T-helper 1 cell treated with Interleukin-12 subunit alpha and Interleukin-12 subunit beta and Interleukin-4 antibody, amounts not matched to agents 30 μg/mL and 1 μg/mL, for 36 hours (primary cell): ENCODE measurements around the gene JMJD4.

Source experiments
- H3K27ac Mint-ChIP-seq: one replicate; pipeline ENCODE4 v1.8.0; 2021; ENCODE audit warnings: mild to moderate bottlenecking, mixed read lengths
- H3K27me3 Mint-ChIP-seq: one replicate; pipeline ENCODE4 v1.8.0; 2021; ENCODE audit warnings: low read depth, mixed read lengths
- H3K36me3 Mint-ChIP-seq: one replicate; pipeline ENCODE4 v1.8.0; 2021; ENCODE audit warnings: low read depth, mixed read lengths
- H3K4me1 Mint-ChIP-seq: one replicate; pipeline ENCODE4 v1.8.0; 2021; ENCODE audit warnings: low read depth, mixed read lengths
- H3K4me3 Mint-ChIP-seq: one replicate; pipeline ENCODE4 v1.8.0; 2021; ENCODE audit warnings: mild to moderate bottlenecking, moderate library complexity, mixed read lengths
- H3K9me3 Mint-ChIP-seq: one replicate; pipeline ENCODE4 v1.8.0; 2021; ENCODE audit warnings: mixed read lengths

Gene JMJD4

DNA sequence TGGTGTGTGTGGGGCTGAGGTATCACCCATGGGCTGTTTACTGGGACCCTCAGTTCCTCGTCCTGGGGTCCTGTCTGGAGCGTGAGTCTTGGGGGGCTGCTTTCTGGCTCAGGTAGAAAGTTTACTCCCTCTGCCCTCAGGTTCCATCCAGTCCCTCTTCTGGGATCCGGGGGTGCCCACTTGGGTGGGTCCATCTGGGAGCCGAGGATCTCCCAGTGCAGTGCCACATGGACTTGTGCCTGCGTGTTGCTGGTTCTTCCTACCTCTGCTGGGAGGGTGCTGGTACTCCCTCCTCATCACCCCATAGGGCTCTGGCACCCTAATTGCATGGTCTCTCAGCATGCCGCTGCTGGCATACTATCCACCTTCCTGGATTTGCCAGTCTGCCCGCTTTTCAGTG, 14.1 kb upstream of the JMJD4 start:
- Mint-ChIP-seq H3K36me3 (peaks cover 6% of the 10 kb centered on the region), H3K4me1 (peaks cover 19% of the 10 kb centered on the region), H3K4me3 (no peak overlapping the region), H3K27ac (peak overlapping the region; percentile 72), H3K9me3 (no peaks in the 10 kb centered on the region), H3K27me3 (no peaks in the 10 kb centered on the region)

DNA sequence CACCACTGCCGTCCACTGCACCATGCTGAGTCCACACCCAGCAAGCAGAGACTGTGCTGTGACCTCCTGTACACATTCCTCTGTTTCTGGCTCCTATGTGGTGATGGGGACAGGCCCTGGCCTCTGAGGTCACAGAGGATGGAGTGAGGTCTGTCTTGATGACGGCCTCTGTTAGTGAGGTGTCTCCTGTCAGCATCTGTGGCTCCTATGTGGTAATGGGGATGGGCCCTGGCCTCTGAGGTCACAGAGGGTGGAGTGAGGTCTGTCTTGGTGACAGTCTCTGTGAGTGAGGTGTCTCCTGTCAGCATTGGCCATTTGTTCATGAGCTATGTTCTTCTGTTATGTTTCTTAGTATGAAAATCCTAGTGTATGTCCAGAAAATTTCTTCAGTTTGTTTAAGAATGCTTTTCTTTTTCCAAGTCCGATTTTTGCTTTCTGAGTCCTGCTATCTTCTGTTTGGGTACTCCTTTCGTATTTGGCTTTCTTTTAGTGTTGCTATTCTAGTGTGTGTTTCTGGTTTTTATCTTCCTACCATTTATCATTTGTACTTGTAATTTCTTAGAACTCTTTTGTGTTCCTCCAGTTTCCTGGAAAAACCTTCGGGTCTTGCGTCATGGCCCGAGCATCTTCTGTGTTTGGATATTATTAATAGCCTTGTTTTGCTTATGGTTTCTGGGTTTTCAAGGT, 13.5 kb upstream of the JMJD4 start:
- Mint-ChIP-seq H3K4me3 (no peak overlapping the region), H3K36me3 (peaks cover 6% of the 10 kb centered on the region), H3K9me3 (no peaks in the 10 kb centered on the region), H3K27me3 (no peaks in the 10 kb centered on the region), H3K4me1 (peaks cover 25% of the 10 kb centered on the region), H3K27ac (peak overlapping the region; percentile 72)

DNA sequence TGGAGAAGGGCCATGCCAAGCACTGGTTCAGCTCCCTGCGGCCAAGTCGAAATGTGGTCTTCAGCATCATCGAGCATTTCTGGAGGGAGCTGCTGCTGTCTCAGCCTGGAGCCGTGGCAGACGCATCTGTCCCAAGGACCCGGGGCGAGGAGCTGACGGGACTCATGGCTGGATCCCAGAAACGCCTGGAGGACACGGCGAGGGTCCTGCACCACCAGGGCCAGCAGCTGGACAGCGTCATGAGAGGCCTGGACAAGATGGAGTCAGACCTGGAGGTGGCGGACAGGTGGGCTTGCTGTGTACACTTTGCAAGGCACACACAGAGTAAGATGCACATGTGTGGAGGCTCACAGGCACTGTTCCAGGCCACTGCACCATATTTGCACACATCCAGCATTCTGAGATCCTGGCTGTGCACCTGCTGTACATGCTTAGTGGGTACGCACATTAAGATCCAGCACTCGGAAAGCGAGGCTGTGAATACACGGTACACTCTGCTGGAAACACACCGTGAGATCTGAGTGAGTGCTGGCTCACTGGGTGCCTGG, 12.9 kb upstream of the JMJD4 start:
- Mint-ChIP-seq H3K36me3 (peaks cover 6% of the 10 kb centered on the region), H3K4me1 (peaks cover 27% of the 10 kb centered on the region), H3K27me3 (no peaks in the 10 kb centered on the region), H3K4me3 (no peak overlapping the region), H3K9me3 (no peaks in the 10 kb centered on the region), H3K27ac (peak overlapping the region; percentile 72)

DNA sequence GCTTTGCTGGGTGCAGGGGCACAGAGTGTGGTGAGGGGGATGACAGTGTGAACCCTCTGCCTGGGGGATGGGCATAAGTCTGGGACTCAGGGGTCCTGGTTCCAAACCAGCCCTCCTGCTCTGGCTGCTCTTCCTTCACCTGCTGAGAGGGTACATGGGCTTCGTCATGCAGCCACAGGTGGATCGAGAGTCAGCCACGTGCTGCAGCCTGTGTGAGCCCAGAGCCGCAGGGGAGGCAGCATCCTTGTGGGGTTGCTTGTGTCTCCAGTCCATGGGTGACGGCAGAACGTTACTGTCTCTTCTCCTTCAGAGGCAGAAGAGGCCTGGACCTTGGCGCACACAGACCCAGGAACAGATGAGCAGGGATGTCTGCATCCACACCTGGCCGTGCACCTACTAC, 12.3 kb upstream of the JMJD4 start:
- Mint-ChIP-seq H3K4me1 (peaks cover 27% of the 10 kb centered on the region), H3K27ac (no peak overlapping the region), H3K27me3 (no peaks in the 10 kb centered on the region), H3K9me3 (no peaks in the 10 kb centered on the region), H3K4me3 (no peak overlapping the region), H3K36me3 (peaks cover 6% of the 10 kb centered on the region)

DNA sequence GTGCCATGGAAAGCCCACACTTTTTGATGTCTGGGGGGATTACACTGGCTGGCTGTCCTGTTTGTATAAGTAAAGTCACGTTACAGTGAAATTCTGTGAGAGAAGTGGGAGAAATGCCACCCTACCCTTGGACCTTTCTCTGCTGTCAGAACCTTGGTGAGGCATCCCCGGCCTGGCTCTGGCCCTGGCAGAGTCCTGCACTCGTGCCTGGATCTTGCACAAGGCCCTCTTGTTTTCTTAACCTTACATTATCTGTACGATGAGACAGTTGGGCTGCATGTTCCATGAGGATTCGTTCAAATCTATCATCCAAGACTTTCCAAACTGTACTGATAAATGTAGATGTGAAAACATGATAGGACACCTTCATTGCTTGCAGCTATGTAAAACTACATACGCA, 11.6 kb upstream of the JMJD4 start:
- H3K4me1 Mint-ChIP-seq = peaks cover 27% of the 10 kb centered on the region
- H3K4me3 Mint-ChIP-seq = no peak overlapping the region
- H3K27ac Mint-ChIP-seq = no peak overlapping the region
- H3K9me3 Mint-ChIP-seq = no peaks in the 10 kb centered on the region
- no peaks in the 10 kb centered on the region for H3K27me3 Mint-ChIP-seq
- peaks cover 6% of the 10 kb centered on the region for H3K36me3 Mint-ChIP-seq

DNA sequence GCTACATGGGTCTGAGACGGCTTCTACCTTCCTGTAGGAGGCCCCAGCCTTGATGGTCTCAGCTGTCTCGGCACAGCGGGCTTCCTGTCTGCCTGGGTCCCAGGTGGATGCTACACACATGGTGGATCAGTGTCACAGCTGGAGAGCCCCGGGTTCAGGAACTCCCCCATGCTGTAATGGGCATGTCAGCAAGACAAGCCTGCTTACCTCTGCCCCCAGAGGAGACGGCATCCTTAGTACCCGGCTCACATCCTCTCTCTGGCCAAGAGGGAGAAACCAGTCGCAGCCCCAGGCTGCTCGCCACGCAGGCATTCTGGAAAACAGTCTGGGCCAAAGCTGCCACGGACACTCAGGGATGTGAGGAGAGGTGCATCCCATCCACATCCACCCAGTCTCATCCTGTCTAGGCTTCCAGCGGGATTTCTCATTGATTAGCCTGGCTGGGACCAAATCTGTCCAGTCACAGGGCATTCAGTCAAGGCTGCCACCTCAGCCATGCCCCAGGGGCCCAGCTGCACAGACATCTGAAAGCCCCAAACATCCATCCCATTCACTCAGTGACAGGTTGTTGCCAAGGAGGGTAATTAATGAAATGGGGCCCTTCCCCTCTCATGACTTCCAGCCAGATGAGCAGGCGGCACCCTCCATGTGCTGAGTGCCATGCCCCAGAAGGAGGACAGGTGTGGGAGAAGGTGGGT, 10.6 kb upstream of the JMJD4 start:
- Mint-ChIP-seq H3K4me1 (peaks cover 29% of the 10 kb centered on the region), H3K27ac (no peak overlapping the region), H3K27me3 (no peaks in the 10 kb centered on the region), H3K4me3 (no peak overlapping the region), H3K36me3 (peaks cover 6% of the 10 kb centered on the region), H3K9me3 (no peaks in the 10 kb centered on the region)

DNA sequence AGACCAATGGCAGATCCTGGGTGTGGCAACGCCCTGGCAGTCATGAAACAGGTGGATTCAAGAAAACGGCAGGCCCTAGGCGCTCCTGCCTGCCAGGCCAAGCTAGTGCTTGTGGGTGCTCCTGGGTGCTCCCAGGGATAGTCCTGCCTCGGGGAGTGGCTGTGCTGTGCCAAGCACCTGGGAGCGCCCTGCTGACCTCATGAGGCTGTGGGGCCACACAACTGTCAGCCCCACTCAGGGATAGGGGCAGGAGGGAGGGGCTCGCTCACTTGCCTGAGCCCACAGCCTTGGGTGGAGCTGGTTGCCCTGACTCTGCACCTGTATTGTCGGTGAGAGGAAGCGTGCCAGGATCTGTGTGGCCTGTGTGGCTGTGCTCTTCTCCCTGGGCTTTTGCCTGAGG, 9.6 kb upstream of the JMJD4 start:
- Mint-ChIP-seq H3K36me3 (peaks cover 6% of the 10 kb centered on the region), H3K4me3 (no peak overlapping the region), H3K9me3 (no peaks in the 10 kb centered on the region), H3K27me3 (no peaks in the 10 kb centered on the region), H3K4me1 (peaks cover 34% of the 10 kb centered on the region), H3K27ac (no peak overlapping the region)

DNA sequence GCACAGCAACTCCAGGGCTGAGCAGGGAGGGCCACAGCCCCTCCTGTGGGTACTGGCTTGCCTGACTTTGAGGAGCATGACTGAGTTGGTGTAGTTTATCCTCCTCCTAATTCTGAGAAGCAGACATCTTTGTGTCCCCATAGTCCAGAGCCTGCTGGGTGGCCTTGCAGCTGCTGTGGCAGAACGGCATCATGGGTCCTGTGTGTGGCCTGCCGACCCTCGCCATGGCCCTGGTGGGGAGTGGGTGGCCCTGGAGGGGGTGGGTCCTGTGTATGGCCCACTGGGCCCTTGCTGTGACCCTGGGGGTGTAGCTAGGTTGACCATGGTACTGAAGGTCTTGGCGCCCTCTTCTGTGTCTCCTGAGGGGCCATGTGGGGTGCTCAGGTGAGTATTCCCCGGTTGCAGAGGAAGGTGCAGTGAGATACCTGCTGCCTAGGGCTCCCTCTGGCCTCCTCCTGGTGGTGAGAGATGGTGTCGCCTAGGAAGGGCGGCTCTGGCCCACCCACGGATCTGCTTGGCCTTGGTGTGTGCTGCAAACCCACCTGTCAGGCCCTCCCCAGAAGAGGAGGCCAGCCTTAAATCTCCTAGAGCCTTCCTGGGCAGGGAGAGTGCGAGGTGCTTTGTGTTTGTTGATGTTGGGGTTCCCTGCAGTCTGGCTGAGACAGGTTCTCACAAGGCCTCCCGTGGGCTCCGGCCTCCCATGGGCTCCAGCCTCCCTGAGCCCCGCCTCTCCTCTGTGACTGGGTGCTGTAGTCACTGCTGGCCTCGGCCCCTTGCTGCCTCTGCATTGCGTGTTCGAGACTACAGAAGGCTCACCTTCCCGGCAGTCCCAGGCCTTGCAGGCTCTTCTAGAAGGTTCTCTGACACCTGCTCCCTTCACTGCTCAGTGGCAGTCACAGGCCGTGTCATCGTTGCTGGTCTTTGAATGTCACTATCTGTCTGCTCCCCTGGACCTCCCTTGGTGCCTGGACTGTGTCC, 7.9 kb upstream of the JMJD4 start:
- peaks cover 4% of the 10 kb centered on the region for H3K36me3 Mint-ChIP-seq
- no peaks in the 10 kb centered on the region for H3K9me3 Mint-ChIP-seq
- H3K4me1 Mint-ChIP-seq = peaks cover 25% of the 10 kb centered on the region
- H3K4me3 Mint-ChIP-seq = no peak overlapping the region
- no peaks in the 10 kb centered on the region for H3K27me3 Mint-ChIP-seq
- H3K27ac Mint-ChIP-seq = no peak overlapping the region

DNA sequence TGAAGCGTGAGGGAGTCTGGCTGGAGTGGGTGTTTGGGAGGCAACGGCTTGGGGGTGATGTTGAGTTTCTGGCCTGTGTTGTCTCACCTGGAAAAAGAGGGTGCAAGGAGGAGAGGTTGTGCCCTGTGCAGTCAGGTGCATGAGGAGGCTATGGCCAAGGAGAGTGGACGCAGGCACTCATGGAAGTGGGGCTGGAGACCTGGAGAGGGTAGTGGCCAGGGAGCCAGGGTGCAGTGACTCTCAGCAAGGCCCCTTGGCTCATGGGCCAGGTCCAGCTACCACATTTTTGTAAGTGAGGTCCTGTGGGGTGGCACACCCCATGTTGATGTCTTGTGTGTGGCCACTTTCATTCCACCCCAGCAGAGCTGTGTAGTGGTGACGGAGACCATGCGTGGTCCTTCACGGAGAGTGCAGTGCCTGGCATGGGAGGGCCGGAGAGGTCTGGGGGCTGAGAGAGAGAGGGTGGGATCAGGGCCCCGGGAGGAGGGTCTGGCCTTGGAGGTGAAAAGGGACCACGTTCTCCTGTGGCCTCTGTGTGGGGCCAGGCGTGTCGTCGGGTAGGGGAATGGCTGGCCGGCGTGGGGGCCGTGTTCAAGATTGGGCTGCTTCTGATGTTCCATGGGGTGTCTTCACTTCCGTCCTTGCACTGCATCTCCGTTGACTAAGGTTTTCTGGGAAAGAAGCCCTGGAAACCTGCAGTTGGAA, 6.2 kb upstream of the JMJD4 start:
- no peak overlapping the region for H3K4me3 Mint-ChIP-seq
- H3K9me3 Mint-ChIP-seq = no peaks in the 10 kb centered on the region
- no peaks in the 10 kb centered on the region for H3K27me3 Mint-ChIP-seq
- peaks cover 1% of the 10 kb centered on the region for H3K36me3 Mint-ChIP-seq
- peaks cover 31% of the 10 kb centered on the region for H3K4me1 Mint-ChIP-seq
- peak overlapping the region; percentile 22 for H3K27ac Mint-ChIP-seq

DNA sequence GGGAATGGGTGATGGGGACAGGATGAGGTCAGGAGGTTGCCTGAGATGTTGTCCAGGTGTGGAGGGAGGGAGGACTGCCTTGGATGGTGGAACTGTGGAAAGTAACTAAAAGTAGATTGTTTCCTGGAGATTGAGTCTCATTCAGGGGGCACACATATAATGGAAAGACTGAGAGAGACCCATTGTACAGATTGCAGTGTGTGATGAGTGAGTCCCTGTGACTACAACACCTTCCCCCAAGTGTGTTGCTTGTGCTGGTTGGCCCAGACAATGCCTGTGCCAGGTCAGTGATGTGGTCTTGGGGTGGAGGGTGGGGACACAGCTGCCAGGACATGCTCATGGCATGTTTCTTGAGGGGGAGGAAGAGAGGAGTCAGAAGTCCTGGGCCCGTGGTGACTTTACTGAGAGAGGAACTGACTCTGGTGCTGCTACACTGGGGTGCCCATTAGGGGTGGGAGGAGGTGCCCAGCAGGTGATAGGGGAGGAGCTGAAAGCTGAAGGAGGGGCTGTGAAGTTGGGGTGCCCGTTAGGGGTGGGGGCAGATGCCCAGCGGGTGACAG, 5.4 kb upstream of the JMJD4 start:
- no peak overlapping the region for H3K27ac Mint-ChIP-seq
- no peaks in the 10 kb centered on the region for H3K9me3 Mint-ChIP-seq
- H3K36me3 Mint-ChIP-seq = peaks cover 3% of the 10 kb centered on the region
- peaks cover 38% of the 10 kb centered on the region for H3K4me1 Mint-ChIP-seq
- H3K4me3 Mint-ChIP-seq = no peak overlapping the region
- H3K27me3 Mint-ChIP-seq = no peaks in the 10 kb centered on the region

DNA sequence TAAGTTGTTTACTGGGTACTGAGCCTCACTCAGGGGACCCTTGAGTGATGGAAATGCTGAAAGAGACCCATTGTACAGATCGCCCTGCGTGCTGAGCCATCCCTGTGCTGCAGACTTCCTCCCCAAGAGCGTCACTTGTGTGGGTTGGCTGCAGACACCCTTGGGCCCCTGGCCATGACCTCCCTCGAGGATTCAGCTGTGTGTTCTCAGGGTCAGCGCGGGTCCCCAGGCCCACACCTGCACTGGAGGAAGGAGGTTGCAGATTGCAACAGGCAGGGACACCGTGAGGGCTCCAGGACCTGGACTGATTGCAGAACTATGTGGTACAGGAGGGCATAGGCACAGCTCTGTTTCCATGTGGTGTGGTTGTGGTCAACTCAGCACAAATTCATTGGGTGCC, 4.5 kb upstream of the JMJD4 start:
- Mint-ChIP-seq H3K4me3 (no peak overlapping the region), H3K4me1 (peaks cover 32% of the 10 kb centered on the region), H3K27me3 (no peaks in the 10 kb centered on the region), H3K36me3 (peaks cover 3% of the 10 kb centered on the region), H3K27ac (no peak overlapping the region), H3K9me3 (no peaks in the 10 kb centered on the region)

DNA sequence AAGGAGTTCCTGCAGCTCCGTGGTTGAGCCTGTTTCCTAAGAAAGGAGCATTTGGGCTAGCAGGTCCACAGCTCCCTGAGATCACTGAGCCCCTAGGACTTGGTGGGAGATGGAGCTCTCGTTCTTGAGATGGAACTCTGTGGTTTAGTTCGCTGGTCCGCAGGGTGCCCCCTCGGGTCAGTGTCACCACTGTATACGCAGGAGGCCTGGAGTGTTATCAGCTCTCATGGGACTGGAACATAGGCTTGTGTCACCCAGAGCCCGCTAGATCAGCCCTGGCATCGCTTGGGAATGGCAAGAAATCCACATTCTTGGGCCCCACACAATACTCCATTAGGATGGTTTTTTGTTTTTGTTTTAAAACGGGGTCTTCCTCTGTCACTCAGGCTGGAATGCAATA, 3.7 kb upstream of the JMJD4 start:
- Mint-ChIP-seq H3K36me3 (peaks cover 3% of the 10 kb centered on the region), H3K9me3 (no peaks in the 10 kb centered on the region), H3K4me1 (peaks cover 26% of the 10 kb centered on the region), H3K27me3 (no peaks in the 10 kb centered on the region), H3K4me3 (no peak overlapping the region), H3K27ac (no peak overlapping the region)

DNA sequence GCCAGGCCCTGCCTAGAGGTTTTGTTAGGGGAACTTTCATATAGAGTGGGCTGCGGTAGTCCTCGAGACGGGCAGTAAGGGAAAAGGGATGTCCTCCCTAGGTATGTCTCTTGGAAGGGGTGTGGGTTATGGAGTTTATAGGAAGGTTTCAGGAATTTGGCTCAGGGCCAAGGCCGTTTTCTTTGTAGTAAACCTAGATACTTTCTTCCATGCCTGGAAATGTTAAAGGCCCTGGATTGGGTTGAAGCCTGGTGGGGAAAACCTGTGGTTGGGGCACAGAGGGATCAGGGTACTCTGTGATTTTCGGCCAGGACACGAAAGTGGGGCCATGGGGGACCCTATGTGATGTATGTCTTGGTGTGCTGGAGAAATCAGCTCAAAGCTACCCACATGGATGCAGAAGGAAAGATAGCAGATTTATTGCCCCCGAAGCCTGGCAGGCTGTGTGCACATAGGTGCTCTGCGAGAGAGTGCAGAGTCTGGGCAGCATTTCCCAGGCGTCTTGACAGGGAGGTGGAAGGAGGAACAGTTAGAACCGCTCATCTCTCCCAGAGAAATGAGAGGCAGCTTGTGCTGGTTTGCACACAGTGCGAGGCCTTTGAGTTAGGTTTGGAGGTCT, 1.8 kb upstream of the JMJD4 start:
- Mint-ChIP-seq H3K27me3 (no peaks in the 10 kb centered on the region), H3K4me3 (peak overlapping the region; percentile 9), H3K27ac (no peak overlapping the region), H3K9me3 (no peaks in the 10 kb centered on the region), H3K4me1 (peaks cover 27% of the 10 kb centered on the region), H3K36me3 (peaks cover 7% of the 10 kb centered on the region)
